Heart left ventricle (tissue), 16 donors: Measurements from ENCODE around the gene GLYR1. TPM values are rescaled to one million over a fixed set of nuclear protein-coding genes. Genes with fewer than 3 reads are reported as not detected.

Experiments used
- ATAC-seq, 4 donors: fragments of 200-7000 bp; cut with Tn5 transposase; one replicate each; pipeline ENCODE4 v1.9.1; 2020 to 2022; ENCODE audit warnings: moderate library complexity in 4 of 4, mild to moderate bottlenecking in 3 of 4, moderate number of reproducible peaks in 1 of 4
- DNase-seq, 5 donors: peaks; one replicate each; pipeline ENCODE4 v3.0.0-alpha.2; 2020
- H3K27ac ChIP-seq, 12 donors: fragments of 200-600 bp; sonication (generic) in 4 of 12; one replicate each; pipeline versions ENCODE4 v1.5.0 to v1.8.0; 2016 to 2022; ENCODE audit warnings: mild to moderate bottlenecking in 2 of 12
- H3K27me3 ChIP-seq, 9 donors: fragments of 200-600 bp; sonication (generic) in 2 of 9; one replicate each; pipeline versions ENCODE4 v1.5.1 to v1.8.0; 2016 to 2022; ENCODE audit warnings: mild to moderate bottlenecking in 3 of 9
- H3K36me3 ChIP-seq, 9 donors: fragments of 200-600 bp; sonication (generic) in 2 of 9; one replicate each; pipeline versions ENCODE4 v1.5.0 to v1.8.0; 2018 to 2022; ENCODE audit warnings: mild to moderate bottlenecking in 2 of 9
- H3K4me1 ChIP-seq, 12 donors: fragments of 200-600 bp; sonication (generic) in 4 of 12; one replicate each; pipeline versions ENCODE4 v1.5.0 to v1.8.0; 2016 to 2022; ENCODE audit warnings: mild to moderate bottlenecking in 3 of 12
- H3K4me3 ChIP-seq, 12 donors: fragments of 200-600 bp; sonication (generic) in 4 of 12; one replicate each; pipeline versions ENCODE4 v1.5.0 to v1.8.0; 2017 to 2022; ENCODE audit warnings: mild to moderate bottlenecking in 9 of 12, moderate library complexity in 4 of 12
- H3K9me3 ChIP-seq, 12 donors: fragments of 200-600 bp; sonication (generic) in 4 of 12; one replicate each; pipeline versions ENCODE4 v1.5.0 to v1.8.0; 2016 to 2022; ENCODE audit warnings: mild to moderate bottlenecking in 1 of 12
- CTCF ChIP-seq, 12 donors: fragments of 200-600 bp; sonication (generic) in 4 of 12; IDR thresholded peaks; one replicate each; pipeline versions ENCODE4 v1.5.0 to v1.8.0; 2018 to 2022; ENCODE audit warnings: antibody characterized with exemption in 12 of 12, mild to moderate bottlenecking in 5 of 12
- POLR2A ChIP-seq, 2 donors: fragments of 450-650 bp; IDR thresholded peaks; one replicate each; pipeline ENCODE4 v1.6.1; 2017; ENCODE audit warnings: antibody characterized with exemption in 2 of 2, mild to moderate bottlenecking in 2 of 2, moderate library complexity in 2 of 2
- WGBS, 4 donors: extraction: QIAGEN DNeasy Blood & Tissue Kit in 2 of 4; methylation state at CpG; one replicate each; pipeline versions ENCODE4 v1.1.5 to v1.1.7; 2013 to 2018; 5-methylcytosine and 5-hydroxymethylcytosine counted together
- intact Hi-C, 10 donors: fragments of 100-400 bp; cut with DNase I; formaldehyde crosslinking; loops; one replicate each; pipeline versions ENCODE4 v1.11.1 to v1.14.2; 2022
- polyA plus RNA-seq, 2 donors: library from polyadenylated mRNA; stranded (reverse); fragments of 200-250 nt; gene quantifications; one replicate each; pipeline ENCODE4 v1.2.3, GENCODE V29; 2013
- total RNA-seq, 9 donors: library from RNA; depleted of rRNA in 2 of 9; stranded (reverse); fragments of >200 nt in 2 of 9; fragmentation: NEBNext Ultra II Directional in 3 of 9; extraction: Animal tissue kit (Norgen Biotek cat#: 25700) in 3 of 9; gene quantifications; one replicate each; pipeline versions ENCODE4 v1.1.0 to v1.2.4, GENCODE V29; 2016 to 2023
- donor health status: ischemic (EF 13 %, LVEDD 7.1; RV severe dilation, severe dysfunction).
- donor health status: healthy with polysubstance abuse.
- donor health status: DM: no; HTN: yes; CAD: no.
- donor health status: DM: no; HTN: no; CAD: no.
- donor health status: ischemic (EF 25% LVEDD 6.9; RV normal size, moderate dysfunction).
- donor health status: ischemic (EF 25% LVEDD 5.7; RV mildly dilated, moderate dysfunction).
- donor health status: healthy.
- donor health status: DM: yes; HTN: yes; CAD: no.
- donor health status: ischemic (EF 35%, LVEDD 5.7; RV mildly dilated, moderate dysfunction).
- donor health status: nonischemic (EF 11% LVEDD 7.7; RV severe dilation, severe dysfunction).
- donor health status: DM: yes; HTN: yes; CAD: no.
- donor health status: PGD.
- donor health status: ischemic (EF 29% LVEDD 5.4; RV normal size, mild dysfunction).
- donor health status: nonischemic (EF 23%, LVEDD 6.1; RV moderate dilation, normal function).

Gene GLYR1
- total and polyA plus RNA-seq, 11 donors: 51.3 to 96.6 (median 74.9) TPM

- ATAC-seq (no peak), DNase-seq (no peak)
- Histone ChIP-seq H3K9me3 (no peaks in the 10 kb centered on the region), H3K27me3 (no peaks in the 10 kb centered on the region), H3K4me3 (no peak overlapping the region), H3K4me1 (peaks cover 0 to 30% (median 20%) of the 10 kb centered on the region in 12 donors), H3K36me3 (peaks cover 0 to 33% (median 21%) of the 10 kb centered on the region in 9 donors), H3K27ac (no peak overlapping the region)
- no peak for TF ChIP-seq CTCF (IDR thresholded peaks at IDR 0.05)
- no peak for TF ChIP-seq POLR2A (IDR thresholded peaks at IDR 0.05)
- intact Hi-C loops: no loop called here
- WGBS, 4 donors: 93 to 98% (median 95%) methylated on average over 8 to 16 of the region's 16 CpGs
These were observed 48.6 kb downstream of the GLYR1 start for GRCh38 chr16:4798456-4798855.

- intact Hi-C loops: no loop called here
- H3K4me1 ChIP-seq: peaks cover 0 to 24% (median 15%) of the 10 kb centered on the region in 12 donors
- no peaks in the 10 kb centered on the region for H3K9me3 ChIP-seq
- no peak for TF ChIP-seq CTCF (IDR thresholded peaks at IDR 0.05)
- TF ChIP-seq POLR2A (IDR thresholded peaks at IDR 0.05): no peak
- DNase-seq (peak in 1 of 5 donors; percentile 18), ATAC-seq (no peak)
- no peak overlapping the region for H3K4me3 ChIP-seq
- WGBS, 4 donors: 92 to 94% (median 93%) methylated on average over 3 to 22 of the region's 22 CpGs
- H3K36me3 ChIP-seq: peaks cover 0 to 33% (median 21%) of the 10 kb centered on the region in 9 donors
- no peaks in the 10 kb centered on the region for H3K27me3 ChIP-seq
- H3K27ac ChIP-seq: no peak overlapping the region
These were observed 49.3 kb downstream of the GLYR1 start for GRCh38 chr16:4797805-4798252.

- Histone ChIP-seq H3K36me3 (peaks cover 0 to 33% (median 21%) of the 10 kb centered on the region in 9 donors), H3K27me3 (no peaks in the 10 kb centered on the region), H3K27ac (peak overlapping the region in 1 of 12 donors; percentile 3), H3K4me1 (peaks cover 0 to 24% (median 15%) of the 10 kb centered on the region in 12 donors), H3K4me3 (no peak overlapping the region), H3K9me3 (no peaks in the 10 kb centered on the region)
- no peak for ATAC-seq
- peak in 1 of 5 donors; percentile 13 for DNase-seq
- WGBS, 4 donors: 86 to 89% (median 87%) methylated on average over 17 to 21 of the region's 21 CpGs
- no peak for TF ChIP-seq CTCF (IDR thresholded peaks at IDR 0.05)
- no peak for TF ChIP-seq POLR2A (IDR thresholded peaks at IDR 0.05)
- intact Hi-C loops: no loop called here
These were observed 49.9 kb downstream of the GLYR1 start for GRCh38 chr16:4796982-4797804.

GRCh38 chr16:4795828-4796572 is 51.1 kb downstream of the GLYR1 start:
- 93 to 94% (median 93%) methylated on average over 25 to 30 of the region's 30 CpGs for WGBS, 4 donors
- intact Hi-C loops: no loop called here
- Histone ChIP-seq H3K27me3 (no peaks in the 10 kb centered on the region), H3K27ac (no peak overlapping the region), H3K9me3 (no peaks in the 10 kb centered on the region), H3K4me1 (peaks cover 0 to 13% (median 9%) of the 10 kb centered on the region in 12 donors), H3K36me3 (peaks cover 0 to 33% (median 21%) of the 10 kb centered on the region in 9 donors), H3K4me3 (no peak overlapping the region)
- TF ChIP-seq CTCF (IDR thresholded peaks at IDR 0.05): no peak
- TF ChIP-seq POLR2A (IDR thresholded peaks at IDR 0.05): no peak
- no peak for DNase-seq
- ATAC-seq: no peak
